G401 (cell line): ENCODE data around the gene FSD1. TPM values are rescaled to one million over a fixed set of nuclear protein-coding genes. Genes with fewer than 3 reads are reported as not detected.
"Not testable (repeated sequence)": the region's sequence is repeated elsewhere in the genome, so short reads cannot be mapped to it uniquely, and the experiment has no call there.

ENCODE experiments used
- DNase-seq: peaks from one replicate; pipeline ENCODE4 v3.0.0-alpha.2; 2015; ENCODE audit warnings: low spot score
- in situ Hi-C: cut with HindIII; loops from 2 replicates; pipeline ENCODE4 v1.10.0; 2016; ENCODE audit warnings: low sequenced_read_pairs, mixed read lengths
- total RNA-seq: library from RNA; depleted of rRNA; stranded (reverse); fragments of >200 nt; shearing (Covaris generic); gene quantifications from 2 replicates; pipeline ENCODE4 v1.2.3, GENCODE V29; 2014

The FSD1 gene
- total RNA-seq, 1 experiment from 2014 or later: 32.9 TPM

DNA sequence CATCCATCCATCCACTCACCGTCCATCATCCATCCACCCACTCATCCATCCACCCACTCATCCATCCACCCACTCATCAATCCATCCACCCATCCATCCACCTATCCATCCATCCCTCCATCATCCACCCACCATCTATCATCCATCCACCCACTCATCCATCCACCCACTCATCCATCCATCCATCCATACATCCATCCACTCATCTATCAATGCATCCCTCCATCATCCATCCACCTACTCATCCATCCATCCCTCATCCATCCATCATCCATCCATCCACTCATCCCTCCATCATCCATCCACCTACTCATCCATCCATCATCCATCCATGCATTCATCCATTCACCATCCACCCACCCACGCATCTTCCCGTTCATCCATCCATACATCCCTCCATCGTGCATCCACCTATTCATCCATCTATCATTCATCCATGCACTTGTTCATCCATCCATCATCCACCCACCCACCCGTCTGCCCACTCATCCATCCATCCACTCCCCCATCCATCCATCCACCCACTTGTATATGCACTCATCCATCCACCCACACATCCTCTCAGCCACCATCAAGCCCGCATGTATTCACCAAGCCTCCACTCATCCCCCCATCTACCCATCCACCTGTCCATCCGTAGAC lies 30.7 kb downstream of the FSD1 start:
- no peak for DNase-seq
- in situ Hi-C loops: no loop called here

DNA sequence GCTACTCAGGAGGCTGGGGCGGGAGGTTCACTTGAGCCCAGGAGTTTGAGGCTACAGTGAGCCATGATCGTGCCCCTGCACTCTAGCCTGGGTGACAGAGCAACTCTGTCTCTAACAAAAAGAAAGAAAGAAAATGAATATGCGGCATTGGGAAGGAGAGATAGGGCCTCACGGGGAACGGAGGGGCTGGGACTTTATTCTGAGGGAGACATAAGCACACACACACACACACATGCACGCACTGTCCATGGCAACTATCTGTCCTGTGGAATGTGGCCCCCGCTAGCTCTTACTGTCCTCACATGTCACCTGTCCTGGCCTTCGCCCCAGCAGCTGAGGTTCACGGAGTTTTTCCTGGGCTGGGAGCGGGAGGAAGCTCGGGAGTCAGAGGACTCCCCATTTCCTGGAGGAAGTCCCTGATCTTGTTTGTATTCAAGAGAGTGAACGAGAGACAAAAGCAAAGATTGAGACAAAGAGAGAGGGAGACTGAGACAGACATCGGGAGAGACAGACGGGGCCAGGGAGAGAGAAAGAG lies 33.6 kb downstream of the FSD1 start:
- DNase-seq: no peak
- in situ Hi-C loops: no loop called here

DNA sequence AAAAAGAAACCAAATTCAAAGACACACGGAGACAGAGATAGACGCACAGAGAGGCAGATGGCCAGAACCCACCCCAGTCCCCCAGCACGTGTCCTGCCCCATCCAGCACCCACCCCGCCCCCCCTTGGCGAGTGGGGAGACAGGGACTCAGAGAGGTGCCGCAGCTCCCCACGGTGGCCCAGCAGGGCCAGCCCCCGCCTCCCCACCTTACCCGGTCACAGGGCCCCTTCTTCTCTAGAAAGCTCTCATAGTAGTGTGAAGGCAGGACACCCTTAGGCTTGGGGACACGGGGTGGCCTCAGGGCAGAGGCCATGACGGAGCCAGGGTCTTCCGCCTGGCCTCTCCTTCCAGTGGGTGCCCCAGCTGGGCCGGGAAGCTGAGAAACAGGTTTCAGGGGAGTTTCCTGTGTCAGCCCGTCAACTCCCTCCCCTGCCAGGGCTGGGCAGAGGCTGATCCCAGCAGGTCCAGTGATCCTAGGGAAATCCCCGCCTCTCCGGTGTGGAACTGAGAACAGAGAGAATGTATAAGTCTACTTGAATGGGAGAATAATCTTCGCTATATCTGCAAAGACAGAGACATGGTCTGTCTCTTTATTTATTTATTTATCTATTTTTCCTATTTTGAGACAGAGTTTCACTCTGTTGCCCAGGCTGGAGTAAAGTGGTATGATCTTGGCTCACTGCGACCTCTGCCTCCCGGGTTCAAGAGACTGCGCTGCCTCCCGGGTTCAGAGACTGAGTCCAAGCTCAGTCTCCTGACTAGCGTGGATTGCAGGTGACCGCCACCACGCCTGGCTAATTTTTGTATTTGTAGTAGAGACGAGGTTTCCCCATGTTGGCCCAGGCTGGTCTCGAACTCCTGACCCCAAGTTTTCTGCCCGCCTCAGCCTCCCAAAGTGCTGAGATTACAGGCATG lies 34.3 kb downstream of the FSD1 start, which contains the start of gene STAP2:
STAP2 (minus strand) TSS at position 387 of the 915 bp plus-strand sequence; CDS start at position 313, 74 bp downstream.
- in situ Hi-C loops: no loop called here
- no peak for DNase-seq

DNA sequence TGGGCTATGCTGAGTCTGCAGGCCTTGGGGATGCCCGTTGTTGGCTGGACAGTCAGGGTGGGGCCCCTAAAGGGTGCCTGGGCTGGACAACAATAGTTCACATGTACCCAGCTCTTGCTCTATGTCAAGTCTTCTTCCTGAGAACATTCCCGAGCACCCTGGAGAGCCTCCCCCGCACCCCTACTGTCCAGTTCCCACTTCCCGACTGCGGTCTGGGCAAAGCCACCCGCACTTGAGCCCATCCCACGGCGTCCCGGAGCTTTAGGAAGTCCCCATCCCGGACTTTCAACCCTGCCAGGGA lies 37.9 kb downstream of the FSD1 start:
- in situ Hi-C loops: no loop called here

DNA sequence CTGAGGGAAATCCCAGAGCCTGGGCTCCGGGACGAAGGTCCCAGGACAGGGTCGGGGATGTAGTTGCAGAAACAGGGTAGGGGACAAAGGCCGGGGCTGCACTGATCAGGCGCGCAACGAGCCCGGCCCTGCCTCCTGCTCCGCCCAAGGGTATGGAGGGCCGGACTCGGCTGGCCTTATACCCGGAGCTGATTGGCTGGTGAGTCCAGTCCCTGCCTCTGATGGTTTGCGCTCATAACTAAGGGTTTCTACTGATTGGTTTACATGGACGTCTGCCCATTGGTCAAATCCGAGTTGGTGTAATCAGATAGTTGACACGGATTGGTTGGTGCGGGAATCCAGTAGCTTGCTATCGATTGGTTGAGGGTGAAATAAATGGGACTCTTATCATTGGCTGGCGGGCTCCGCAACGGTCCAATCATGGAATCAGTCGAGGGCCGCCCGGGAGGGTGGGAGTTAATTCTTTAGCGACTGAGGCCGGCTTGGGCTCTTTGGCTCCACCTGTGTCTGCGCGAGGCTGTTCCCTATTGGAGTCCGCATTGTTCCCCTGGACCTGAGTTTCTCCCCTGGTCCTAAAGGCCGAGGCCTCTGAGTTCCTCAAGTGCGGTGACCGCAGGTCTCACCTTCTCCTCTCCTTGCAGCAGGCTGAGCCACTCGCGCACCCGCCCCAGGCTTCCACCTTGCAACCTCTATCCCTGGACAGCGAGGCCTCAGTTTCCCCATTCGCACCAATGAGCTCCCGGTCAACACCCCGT lies 38.4 kb downstream of the FSD1 start:
- peak; percentile 100 for DNase-seq
- in situ Hi-C loops: no loop called here

More for the DNA sequence above, 37.9 kb downstream of the FSD1 start:
- no peak for DNase-seq

DNA sequence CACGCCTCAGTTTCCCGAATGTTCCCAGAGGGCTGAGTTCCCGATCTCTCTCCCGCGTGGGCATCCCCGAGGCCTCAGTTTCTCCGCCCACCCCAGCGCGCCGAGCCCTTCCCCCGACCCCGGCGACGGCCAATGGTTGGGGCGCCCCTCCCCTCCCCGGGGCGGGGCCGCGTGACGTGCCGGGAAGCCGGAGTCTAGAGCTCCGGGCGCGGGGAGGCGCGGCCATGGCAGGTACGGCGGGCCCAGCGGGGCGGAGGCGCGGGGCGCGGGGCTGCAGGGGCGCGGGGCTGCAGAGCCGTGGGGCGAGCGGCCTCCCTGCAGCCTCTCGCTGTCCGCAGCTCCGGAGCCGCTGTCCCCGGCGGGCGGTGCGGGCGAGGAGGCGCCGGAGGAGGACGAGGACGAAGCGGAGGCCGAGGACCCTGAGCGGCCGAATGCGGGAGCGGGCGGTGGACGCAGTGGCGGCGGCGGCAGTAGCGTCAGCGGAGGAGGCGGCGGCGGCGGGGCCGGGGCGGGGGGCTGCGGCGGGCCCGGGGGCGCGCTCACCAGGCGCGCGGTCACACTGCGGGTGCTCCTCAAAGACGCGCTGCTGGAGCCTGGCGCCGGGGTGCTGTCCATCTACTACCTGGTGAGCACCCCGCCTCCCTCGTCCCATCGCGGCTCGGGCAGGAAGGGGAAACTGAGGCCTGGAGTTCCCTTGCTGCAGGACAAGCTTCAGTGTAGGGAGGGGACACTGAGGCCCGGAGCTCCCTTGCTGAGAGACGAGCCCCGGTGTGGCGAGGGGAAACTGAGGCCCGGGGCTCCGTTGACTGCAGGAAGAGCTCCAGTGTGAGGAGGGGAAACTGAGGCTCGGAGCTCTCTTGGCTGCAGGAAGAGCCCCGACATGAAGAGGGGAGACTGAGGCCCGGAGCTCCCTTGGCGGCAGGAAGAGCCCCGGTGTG lies 39.2 kb downstream of the FSD1 start, which contains the start of gene MPND:
MPND (plus strand) TSS at position 193 of the 938 bp plus-strand sequence; CDS start at position 225, 32 bp downstream.
- DNase-seq: peak; percentile 90
- in situ Hi-C loops: no loop called here

DNA sequence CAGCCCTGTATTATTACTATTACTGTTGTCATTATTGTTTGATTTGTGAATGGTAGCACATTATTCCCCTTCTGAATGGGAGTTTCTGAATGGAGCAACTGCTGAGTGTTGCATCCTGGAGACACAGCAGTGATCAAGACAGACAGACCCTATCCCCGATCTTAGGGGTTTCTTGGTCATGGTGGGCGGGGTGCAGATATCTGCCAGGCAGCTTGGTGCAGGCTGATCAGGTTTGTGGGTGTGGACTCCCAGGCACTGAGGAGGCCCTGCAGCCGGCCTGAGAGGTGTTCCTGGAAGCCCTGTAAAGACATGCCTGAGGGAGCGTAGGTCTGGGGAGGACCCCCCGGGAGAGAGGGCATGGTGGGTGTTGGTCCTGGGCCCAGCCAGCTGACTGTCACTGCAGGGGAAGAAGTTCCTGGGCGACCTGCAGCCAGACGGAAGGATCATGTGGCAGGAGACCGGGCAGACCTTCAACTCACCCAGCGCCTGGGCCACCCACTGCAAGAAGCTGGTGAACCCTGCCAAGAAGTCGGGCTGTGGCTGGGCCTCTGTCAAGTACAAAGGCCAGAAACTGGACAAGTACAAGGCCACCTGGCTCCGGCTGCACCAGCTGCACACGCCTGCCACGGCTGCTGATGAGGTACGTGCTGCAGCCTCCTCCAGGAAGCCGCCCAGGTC lies 41.1 kb downstream of the FSD1 start:
- DNase-seq: no peak
- in situ Hi-C loops: no loop called here

DNA sequence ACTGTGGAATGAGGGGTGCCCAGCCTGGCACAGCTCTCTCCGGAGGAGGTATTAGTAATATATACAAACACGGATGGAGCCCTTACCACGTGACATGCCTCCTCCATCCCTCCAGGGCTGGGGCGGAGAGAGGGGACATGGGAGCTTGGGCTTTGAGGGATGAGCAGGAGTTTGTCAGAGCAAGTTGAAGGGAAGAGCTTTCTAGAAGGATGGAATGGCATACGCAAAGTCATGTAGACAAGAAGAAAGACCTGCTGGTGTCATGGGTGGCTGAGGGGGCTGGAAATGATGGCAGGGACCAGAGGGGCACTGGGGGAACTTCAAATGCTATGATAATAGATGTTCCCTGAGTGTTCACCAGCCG lies 41.6 kb downstream of the FSD1 start:
- DNase-seq: no peak
- in situ Hi-C loops: no loop called here

DNA sequence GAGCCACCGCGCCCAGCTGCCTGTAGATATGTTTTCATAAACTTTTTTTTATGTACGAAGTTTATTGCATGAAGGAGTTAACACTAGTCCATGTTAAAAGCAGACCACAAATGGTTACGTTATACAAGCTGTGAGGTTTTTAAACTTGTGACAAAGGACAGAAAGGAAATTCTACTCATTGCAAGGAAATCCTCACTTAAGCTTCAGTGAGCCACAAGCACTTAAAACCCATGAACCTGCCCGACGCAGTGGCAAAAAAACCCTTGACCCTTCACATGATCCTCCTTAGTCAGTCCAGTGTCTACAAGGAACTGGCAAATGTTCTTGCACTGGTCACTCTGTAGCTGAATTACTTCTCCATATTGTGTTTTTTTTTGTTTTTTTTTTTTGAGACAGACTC lies 43.1 kb downstream of the FSD1 start:
- in situ Hi-C loops: no loop called here
- DNase-seq: no peak

DNA sequence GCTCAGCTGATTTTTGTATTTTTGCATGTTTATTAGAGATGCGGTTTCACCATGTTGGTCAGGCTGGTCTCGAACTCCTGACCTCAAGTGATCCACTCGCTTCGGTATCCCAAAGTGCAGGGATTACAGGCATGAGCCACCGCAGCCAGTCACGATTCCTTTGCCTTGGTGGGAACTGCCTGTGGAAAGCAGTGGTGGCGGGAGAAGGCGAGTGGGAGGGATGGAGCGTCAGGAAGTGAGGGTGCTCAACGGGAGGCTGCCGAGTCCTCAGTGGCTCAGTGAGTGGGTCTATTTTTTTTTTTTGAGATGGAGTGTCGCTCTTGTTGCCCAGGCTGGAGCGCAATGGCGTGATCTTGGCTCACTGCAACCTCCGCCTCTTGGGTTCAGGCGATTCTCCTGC lies 44.8 kb downstream of the FSD1 start:
- in situ Hi-C loops, DNase-seq: not testable (repeated sequence)

DNA sequence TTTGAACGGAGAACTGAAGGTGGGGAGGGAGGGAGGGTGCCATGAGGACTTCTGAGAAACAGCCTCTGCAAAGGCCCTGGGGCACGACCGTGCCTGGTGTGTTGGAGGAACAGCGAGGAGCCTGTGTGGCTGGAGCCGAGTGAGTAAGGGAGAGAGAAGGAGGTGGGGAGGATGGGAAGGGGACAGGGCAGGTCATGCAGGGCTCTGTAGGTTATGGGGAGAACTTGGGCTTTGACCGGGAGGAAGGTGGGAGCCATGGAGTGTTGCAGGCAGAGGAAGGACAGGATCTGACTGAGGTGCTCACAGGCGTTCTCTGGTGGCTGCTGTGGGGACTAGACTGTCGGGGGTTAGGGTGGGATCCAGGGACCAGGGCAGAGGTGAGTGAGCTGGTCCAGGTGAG lies 45.7 kb downstream of the FSD1 start:
- DNase-seq: no peak
- in situ Hi-C loops: no loop called here

DNA sequence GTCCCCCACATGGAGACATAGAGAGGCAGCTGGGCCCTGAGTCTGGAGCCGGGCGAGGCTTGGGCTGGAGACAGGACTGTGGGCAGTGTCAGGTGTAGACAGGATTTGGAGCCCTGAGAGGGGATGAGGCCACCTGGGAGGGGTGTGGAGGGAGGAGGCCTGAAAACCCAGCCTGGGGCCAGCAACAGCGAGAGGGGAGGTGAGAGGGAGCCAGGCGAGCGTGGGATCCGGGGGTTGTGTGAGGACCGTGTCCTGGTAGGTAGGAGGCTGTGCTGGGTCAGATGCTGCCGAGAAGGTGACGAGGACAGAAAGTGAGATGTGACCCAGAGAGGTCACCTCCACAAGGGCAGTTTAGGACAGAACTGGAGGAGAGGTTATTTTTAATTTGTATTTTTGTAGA lies 46.3 kb downstream of the FSD1 start:
- in situ Hi-C loops: no loop called here
- no peak for DNase-seq

DNA sequence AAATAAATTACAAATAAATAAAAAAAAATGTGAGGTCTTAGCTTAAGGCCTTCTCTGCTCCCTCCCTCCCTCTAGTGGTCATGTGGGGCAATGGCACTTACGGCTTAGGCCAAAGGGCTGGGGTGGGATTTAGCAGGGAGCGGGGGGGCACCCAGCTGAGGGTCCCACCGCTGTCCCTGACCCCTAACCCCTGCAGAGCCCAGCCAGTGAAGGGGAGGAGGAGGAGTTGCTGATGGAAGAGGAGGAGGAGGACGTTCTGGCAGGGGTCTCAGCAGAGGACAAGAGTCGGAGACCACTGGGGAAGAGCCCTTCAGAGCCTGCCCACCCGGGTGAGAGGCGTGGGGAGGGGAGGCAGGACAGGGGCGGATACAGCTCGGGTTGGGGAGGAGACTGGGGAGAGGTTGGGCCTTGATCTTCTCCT lies 48.3 kb downstream of the FSD1 start:
- DNase-seq: peak; percentile 62
- in situ Hi-C loops: no loop called here

DNA sequence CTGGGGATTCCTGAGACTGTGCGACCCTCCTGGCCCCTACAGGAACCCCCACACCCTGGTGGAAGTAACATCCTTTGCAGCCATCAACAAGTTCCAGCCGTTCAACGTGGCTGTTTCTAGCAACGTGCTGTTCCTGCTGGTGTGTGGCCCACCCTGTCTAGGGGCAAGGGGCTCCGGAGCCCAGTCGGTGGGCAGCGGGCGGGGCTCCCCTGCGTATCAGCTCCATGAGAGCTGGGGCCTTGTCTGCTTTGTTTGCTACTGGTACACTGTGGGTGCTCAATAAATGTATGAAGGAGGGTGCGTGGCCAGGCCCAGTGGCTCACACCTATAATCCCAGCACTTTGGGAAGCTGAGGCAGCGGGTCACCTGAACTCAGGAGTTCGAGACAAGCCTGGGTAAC lies 49.9 kb downstream of the FSD1 start:
- in situ Hi-C loops: no loop called here
- DNase-seq: no peak

DNA sequence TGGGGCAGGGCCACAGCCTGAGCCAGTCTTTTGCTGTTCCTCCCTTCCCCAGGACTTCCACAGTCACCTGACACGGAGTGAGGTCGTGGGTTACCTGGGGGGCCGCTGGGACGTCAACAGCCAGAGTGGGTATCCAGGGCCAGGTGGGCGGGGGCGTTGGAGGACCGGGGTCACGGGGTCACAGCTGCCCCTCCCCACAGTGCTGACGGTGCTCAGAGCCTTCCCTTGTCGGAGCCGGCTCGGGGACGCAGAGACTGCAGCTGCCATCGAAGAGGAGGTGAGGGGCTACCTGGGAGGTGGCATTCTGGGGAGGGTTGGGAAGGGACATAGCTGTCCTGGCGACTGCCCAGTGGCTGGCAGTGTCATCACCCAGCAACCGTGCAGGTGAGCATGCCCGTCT lies 50.5 kb downstream of the FSD1 start:
- in situ Hi-C loops: no loop called here

DNA sequence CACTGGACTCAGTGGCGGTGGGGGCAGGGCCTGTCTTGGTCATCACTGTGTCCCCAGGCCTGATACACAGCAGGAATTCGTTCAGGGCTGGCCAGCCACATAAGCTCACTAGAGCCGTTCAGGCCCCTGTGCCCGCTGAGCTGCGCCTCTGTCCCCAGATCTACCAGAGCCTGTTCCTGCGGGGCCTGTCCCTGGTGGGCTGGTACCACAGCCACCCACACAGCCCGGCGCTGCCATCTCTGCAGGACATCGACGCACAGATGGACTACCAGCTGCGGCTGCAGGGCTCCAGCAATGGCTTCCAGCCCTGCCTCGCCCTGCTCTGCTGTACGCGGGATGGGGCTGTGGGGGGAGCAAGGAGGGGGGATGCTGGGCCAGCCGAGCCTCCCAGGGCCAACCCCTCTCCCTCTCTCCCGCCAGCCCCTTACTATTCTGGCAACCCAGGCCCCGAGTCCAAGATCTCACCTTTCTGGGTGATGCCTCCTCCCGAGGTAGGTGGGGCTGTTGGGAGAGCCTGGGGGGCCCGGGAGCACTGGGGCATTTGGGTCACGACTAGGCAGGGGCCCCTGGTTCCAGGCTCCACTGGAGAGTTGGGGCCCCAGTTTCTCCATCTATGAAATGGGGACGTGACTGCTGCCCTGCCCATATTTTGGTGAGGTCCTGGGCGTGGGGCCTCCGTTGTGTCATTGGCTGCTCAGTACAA lies 52.8 kb downstream of the FSD1 start:
- in situ Hi-C loops: no loop called here
- DNase-seq: peak; percentile 51

More for the DNA sequence above, 50.5 kb downstream of the FSD1 start:
- no peak for DNase-seq

DNA sequence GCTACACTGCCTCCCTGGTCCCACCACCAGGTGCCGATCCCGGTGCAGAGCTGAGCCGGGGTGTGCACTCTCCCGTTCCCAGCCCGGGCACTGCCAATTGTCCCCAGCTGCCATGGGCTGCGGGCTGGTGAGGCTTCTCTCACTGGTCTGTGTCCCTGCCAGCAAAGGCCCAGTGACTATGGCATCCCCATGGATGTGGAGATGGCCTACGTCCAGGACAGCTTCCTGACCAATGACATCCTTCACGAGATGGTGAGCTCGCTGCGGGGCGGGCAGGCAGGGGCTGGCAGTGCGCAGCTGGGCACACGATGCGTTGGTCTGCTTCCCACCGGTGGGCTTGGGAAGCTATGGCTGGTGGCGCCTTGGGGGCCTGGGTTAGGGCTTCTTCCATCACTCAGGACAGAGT lies 53.5 kb downstream of the FSD1 start:
- peak; percentile 41 for DNase-seq
- in situ Hi-C loops: no loop called here
